ENCODE measurements around the gene ELP2.

ELP2 gene

GRCh38 chr18:36189486-36189885 is 59.8 kb downstream of the ELP2 start:
- no peak overlapping the region for H3K4me3 ChIP-seq (replicated peaks; ENCODE audit: low read depth, low read length)
- no peaks in the 10 kb centered on the region for H3K27me3 ChIP-seq (replicated peaks; ENCODE audit: control insufficient read depth, insufficient read depth, low read length)
- no peak for DNase-seq (ENCODE audit: extremely low read depth, insufficient read length)
- no peaks in the 10 kb centered on the region for H3K36me3 ChIP-seq (ENCODE audit: control insufficient read depth, insufficient read depth, low read length)
- no peak for TF ChIP-seq CTCF (IDR thresholded peaks at IDR 0.05; ENCODE audit: insufficient read depth, low read length, poor library complexity, severe bottlenecking)

DNA sequence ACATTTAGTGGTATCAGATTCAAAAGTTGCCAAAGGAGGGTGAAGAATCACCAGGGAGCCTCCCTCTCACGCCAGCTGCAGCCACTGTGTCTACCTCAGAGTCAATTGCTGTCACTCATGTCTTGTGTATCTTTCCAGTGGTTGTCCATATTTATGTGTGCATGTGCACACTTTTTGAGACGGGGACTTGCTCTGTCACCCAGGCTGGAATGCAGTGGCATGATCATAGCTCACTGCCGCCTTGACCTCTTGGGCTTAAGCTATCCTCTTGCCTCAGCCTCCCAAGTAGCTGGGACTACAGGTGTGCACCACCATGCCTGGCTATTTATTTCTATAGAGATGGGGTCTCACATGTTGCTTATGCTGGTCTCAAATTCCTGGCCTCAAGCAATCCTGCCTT is 61.6 kb downstream of the ELP2 start:
- Histone ChIP-seq H3K27me3 (replicated peaks; ENCODE audit: control insufficient read depth, insufficient read depth, low read length) (no peaks in the 10 kb centered on the region), H3K4me3 (replicated peaks; ENCODE audit: low read depth, low read length) (no peak overlapping the region), H3K36me3 (ENCODE audit: control insufficient read depth, insufficient read depth, low read length) (no peaks in the 10 kb centered on the region)
- TF ChIP-seq CTCF (IDR thresholded peaks at IDR 0.05; ENCODE audit: insufficient read depth, low read length, poor library complexity, severe bottlenecking): no peak
- no peak for DNase-seq (ENCODE audit: extremely low read depth, insufficient read length)

DNA sequence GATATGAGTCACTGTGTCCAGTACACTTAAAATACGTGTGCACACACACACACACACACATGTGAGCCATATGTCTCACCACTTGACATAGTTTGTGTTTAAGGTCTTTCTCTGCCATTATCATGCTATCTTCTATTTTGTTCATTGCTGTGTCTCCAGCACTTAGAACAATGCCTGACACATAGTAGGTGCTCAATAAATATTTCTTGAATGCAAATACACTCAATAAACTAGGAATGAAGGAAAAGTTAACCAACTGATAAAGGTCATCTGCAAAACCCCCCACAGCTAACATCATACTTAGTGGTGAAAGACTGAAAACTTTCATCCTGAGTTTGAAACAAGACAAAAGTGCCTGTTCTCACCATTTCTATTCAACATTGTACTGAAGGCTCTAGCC is 62.0 kb downstream of the ELP2 start:
- Histone ChIP-seq H3K36me3 (ENCODE audit: control insufficient read depth, insufficient read depth, low read length) (no peaks in the 10 kb centered on the region), H3K27me3 (replicated peaks; ENCODE audit: control insufficient read depth, insufficient read depth, low read length) (no peaks in the 10 kb centered on the region), H3K4me3 (replicated peaks; ENCODE audit: low read depth, low read length) (no peak overlapping the region)
- TF ChIP-seq CTCF (IDR thresholded peaks at IDR 0.05; ENCODE audit: insufficient read depth, low read length, poor library complexity, severe bottlenecking): no peak
- DNase-seq (ENCODE audit: extremely low read depth, insufficient read length): no peak

DNA sequence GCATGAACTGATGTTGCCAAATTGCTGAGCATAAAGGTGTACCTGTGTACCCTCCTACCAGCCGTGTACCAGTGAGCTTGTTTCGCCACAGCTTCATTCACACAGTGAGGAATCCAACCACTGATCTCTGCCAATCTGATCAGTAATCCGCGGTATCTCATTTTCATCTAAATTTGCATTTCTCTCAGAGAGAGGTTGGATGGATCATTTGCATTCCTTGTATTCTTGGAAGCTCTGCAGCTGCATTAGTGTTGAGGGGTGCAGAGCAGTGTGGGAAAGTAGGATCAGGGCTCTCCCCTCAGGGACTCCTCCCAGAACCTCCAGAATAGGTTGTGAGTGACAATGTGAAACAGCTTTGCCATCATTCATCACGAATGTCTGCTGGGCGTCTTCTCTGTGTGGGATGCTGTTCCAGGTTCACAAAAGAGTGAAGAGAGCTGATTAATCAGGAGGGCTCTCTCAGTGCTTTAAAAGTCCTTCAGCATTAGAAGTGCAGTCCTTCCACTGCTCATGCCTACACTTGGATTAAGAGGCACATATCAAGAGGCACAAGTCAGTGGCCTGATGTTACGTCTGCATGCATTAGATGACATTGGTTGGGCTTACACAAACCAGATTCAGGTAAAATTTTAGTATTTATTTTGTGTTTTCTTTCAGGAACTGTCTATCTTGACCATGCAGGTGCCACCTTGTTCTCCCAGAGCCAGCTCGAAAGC is 65.1 kb downstream of the ELP2 start:
- no peak for TF ChIP-seq CTCF (IDR thresholded peaks at IDR 0.05; ENCODE audit: insufficient read depth, low read length, poor library complexity, severe bottlenecking)
- no peak for DNase-seq (ENCODE audit: extremely low read depth, insufficient read length)
- Histone ChIP-seq H3K27me3 (replicated peaks; ENCODE audit: control insufficient read depth, insufficient read depth, low read length) (no peaks in the 10 kb centered on the region), H3K36me3 (ENCODE audit: control insufficient read depth, insufficient read depth, low read length) (no peaks in the 10 kb centered on the region), H3K4me3 (replicated peaks; ENCODE audit: low read depth, low read length) (no peak overlapping the region)

GRCh38 chr18:36195427-36196122 is 65.9 kb downstream of the ELP2 start:
- Histone ChIP-seq H3K4me3 (replicated peaks; ENCODE audit: low read depth, low read length) (no peak overlapping the region), H3K27me3 (replicated peaks; ENCODE audit: control insufficient read depth, insufficient read depth, low read length) (no peaks in the 10 kb centered on the region), H3K36me3 (ENCODE audit: control insufficient read depth, insufficient read depth, low read length) (no peaks in the 10 kb centered on the region)
- DNase-seq (ENCODE audit: extremely low read depth, insufficient read length): no peak
- no peak for TF ChIP-seq CTCF (IDR thresholded peaks at IDR 0.05; ENCODE audit: insufficient read depth, low read length, poor library complexity, severe bottlenecking)
